Left lung (tissue), 10 donors: ENCODE measurements around the gene C1QTNF12. TPM values are rescaled to one million over a fixed set of nuclear protein-coding genes. Genes with fewer than 3 reads are reported as not detected.

ENCODE experiments used
- ATAC-seq: fragments of 200-7000 bp; cut with Tn5 transposase; one replicate; pipeline ENCODE4 v1.9.1; 2020; ENCODE audit warnings: moderate library complexity
- DNase-seq, 4 donors: peaks; one replicate each; pipeline ENCODE4 v3.0.0-alpha.2; 2013 to 2020
- H3K27ac ChIP-seq, 2 donors: fragments of 200-600 bp; sonication (generic) in 1 of 2; one replicate each; pipeline versions ENCODE4 v1.5.0 to v1.8.0; 2020 to 2021
- H3K27me3 ChIP-seq, 2 donors: fragments of 200-600 bp; sonication (generic) in 1 of 2; one replicate each; pipeline versions ENCODE4 v1.5.0 to v1.8.0; 2020 to 2021
- H3K36me3 ChIP-seq, 2 donors: fragments of 200-600 bp; sonication (generic) in 1 of 2; one replicate each; pipeline versions ENCODE4 v1.5.0 to v1.8.0; 2020 to 2021
- H3K4me1 ChIP-seq, 2 donors: fragments of 200-600 bp; one replicate each; pipeline ENCODE4 v1.8.0; 2021
- H3K4me3 ChIP-seq, 2 donors: fragments of 200-600 bp; sonication (generic) in 1 of 2; one replicate each; pipeline versions ENCODE4 v1.5.0 to v1.8.0; 2020 to 2021; ENCODE audit warnings: mild to moderate bottlenecking in 1 of 2
- H3K9me3 ChIP-seq, 2 donors: fragments of 200-600 bp; sonication (generic) in 1 of 2; one replicate each; pipeline versions ENCODE4 v1.5.0 to v1.8.0; 2020 to 2021
- intact Hi-C, 2 donors: fragments of 100-400 bp; cut with DNase I; formaldehyde crosslinking; loops; one replicate each; pipeline versions ENCODE4 v1.11.2 to v1.14.2; 2022
- polyA plus RNA-seq, 6 donors: library from polyadenylated mRNA; unstranded; fragments of 120-200 nt; gene quantifications; one replicate each; pipeline ENCODE4 v1.2.1, GENCODE V29; 2013; ENCODE audit not compliant: insufficient read length in 6 of 6
- total RNA-seq, 2 donors: library from RNA; stranded (reverse); fragmentation: NEBNext Ultra II Directional; extraction: Animal tissue kit (Norgen Biotek cat#: 25700); gene quantifications; one replicate each; pipeline ENCODE4 v1.2.1, GENCODE V29; 2021
- TF ChIP-seq, protein P1 (sequence below), 2 donors: fragments of 200-600 bp; sonication (generic) in 1 of 2; IDR thresholded peaks; one replicate each; pipeline versions ENCODE4 v1.5.0 to v1.8.0; 2021; ENCODE audit warnings: antibody characterized with exemption in 2 of 2
- donor health status: DM: no; HTN: yes; CAD: no.
- donor health status: DM: no; HTN: no; CAD: no.

The C1QTNF12 gene
- total and polyA plus RNA-seq, 8 donors, result 0.52 to 2.2 (median 0.94) TPM

DNA sequence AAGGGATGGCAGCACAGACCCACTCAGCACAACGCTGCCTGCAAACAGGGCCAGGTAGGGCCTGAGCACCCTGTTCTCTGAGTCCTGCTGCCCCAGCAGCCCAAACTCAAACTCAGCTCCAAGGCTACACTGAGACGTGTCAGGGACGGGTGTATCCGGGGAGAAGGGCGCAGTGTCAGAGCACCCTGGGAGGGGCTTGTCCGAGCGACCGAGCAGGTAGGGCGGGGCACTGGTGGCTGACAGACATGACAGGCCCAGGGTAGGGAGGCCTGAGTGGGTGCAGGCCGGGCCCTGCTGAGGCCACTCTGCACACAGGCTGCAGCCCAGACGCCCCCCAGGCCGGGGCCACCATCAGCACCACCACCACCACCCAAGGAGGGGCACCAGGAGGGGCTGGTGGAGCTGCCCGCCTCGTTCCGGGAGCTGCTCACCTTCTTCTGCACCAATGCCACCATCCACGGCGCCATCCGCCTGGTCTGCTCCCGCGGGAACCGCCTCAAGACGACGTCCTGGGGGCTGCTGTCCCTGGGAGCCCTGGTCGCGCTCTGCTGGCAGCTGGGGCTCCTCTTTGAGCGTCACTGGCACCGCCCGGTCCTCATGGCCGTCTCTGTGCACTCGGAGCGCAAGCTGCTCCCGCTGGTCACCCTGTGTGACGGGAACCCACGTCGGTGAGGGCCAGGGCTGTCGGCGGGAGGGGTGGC is 39.2 kb upstream of the C1QTNF12 start:
- no peak overlapping the region for H3K27ac ChIP-seq
- intact Hi-C loops, result no loop called here
- H3K4me3 ChIP-seq, result no peak overlapping the region
- ATAC-seq (no peak), DNase-seq (peak in 1 of 4 donors; percentile 75)
- H3K27me3 ChIP-seq, result peaks cover 8 to 43% of the 10 kb centered on the region in 2 donors
- no peaks in the 10 kb centered on the region for H3K4me1 ChIP-seq
- no peaks in the 10 kb centered on the region for H3K9me3 ChIP-seq
- no peaks in the 10 kb centered on the region for H3K36me3 ChIP-seq
- TF ChIP-seq, protein P1, sequence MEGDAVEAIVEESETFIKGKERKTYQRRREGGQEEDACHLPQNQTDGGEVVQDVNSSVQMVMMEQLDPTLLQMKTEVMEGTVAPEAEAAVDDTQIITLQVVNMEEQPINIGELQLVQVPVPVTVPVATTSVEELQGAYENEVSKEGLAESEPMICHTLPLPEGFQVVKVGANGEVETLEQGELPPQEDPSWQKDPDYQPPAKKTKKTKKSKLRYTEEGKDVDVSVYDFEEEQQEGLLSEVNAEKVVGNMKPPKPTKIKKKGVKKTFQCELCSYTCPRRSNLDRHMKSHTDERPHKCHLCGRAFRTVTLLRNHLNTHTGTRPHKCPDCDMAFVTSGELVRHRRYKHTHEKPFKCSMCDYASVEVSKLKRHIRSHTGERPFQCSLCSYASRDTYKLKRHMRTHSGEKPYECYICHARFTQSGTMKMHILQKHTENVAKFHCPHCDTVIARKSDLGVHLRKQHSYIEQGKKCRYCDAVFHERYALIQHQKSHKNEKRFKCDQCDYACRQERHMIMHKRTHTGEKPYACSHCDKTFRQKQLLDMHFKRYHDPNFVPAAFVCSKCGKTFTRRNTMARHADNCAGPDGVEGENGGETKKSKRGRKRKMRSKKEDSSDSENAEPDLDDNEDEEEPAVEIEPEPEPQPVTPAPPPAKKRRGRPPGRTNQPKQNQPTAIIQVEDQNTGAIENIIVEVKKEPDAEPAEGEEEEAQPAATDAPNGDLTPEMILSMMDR (IDR thresholded peaks at IDR 0.05), result no peak

DNA sequence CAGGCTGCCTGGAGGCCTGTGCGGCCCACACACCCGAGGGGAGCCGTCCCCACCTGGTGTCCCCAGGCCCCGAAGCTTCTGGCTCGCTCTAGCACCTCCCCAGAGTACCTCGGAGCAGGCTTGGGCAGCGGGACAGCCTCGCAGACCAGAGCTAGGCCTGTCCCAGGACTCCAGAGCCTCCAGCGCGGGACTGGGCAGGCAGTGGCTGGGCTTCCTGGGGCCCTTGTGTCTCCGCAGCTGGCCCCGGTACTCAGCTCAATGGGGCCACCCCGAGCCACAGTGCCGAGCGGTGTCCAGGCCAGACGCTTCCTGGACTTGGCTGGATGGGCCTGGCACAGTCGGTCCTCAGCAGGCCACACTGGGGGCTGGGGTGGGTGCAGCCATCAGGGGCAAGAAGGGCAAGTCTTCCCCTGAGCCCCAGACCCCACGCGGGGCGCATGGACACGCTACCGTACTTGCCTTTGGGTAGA is 38.6 kb upstream of the C1QTNF12 start:
- no peak overlapping the region for H3K4me3 ChIP-seq
- H3K27ac ChIP-seq, result no peak overlapping the region
- H3K9me3 ChIP-seq, result no peaks in the 10 kb centered on the region
- intact Hi-C loops, result no loop called here
- peak in 1 of 4 donors; percentile 70 for DNase-seq
- H3K4me1 ChIP-seq, result no peaks in the 10 kb centered on the region
- TF ChIP-seq, protein P1 (IDR thresholded peaks at IDR 0.05), result no peak
- no peak for ATAC-seq
- no peaks in the 10 kb centered on the region for H3K36me3 ChIP-seq
- peaks cover 8 to 43% of the 10 kb centered on the region in 2 donors for H3K27me3 ChIP-seq

DNA sequence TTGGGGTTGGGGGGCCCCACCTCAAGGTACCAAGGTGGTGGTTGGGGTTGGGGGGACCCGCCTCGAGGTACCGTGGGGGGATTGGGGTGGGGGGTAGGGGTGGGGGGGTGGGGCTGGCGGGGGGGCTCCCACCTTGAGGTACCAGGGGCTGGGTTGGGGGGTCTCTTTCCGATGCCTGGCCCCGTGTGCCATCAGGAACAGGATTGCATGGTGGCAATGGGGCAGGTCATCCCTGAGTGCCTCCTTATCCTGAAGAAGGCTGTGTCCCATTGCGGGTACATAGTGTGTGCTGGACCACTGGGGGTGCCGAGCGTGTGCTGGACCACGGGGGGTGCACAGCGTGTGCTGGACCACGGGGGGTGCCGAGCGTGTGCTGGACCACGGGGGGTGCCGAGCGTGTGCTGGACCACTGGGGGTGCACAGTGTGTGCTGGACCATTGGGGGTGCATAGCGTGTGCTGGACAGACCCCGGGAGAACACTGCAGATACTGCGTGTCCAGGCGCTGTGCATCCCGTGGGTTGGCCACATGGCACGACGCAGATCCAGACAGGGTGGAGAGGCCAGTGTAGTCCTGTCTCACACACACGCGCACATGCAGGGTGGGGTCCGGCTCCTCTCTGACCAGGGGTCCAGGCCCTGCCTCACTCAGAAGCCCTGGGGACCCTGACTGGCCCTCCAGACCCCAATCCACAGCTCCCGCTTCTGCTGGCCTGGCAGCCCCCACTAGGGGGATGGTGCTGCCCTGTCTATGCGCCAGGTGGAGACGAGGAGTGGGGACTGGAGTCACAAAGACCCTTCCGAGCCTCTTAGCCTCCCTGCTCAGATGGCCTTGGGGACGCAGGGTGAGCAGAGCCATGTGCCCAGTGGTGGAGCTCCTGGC is 37.9 kb upstream of the C1QTNF12 start:
- peaks cover 8 to 43% of the 10 kb centered on the region in 2 donors for H3K27me3 ChIP-seq
- intact Hi-C loops, result no loop called here
- DNase-seq (no peak), ATAC-seq (no peak)
- H3K9me3 ChIP-seq, result no peaks in the 10 kb centered on the region
- no peaks in the 10 kb centered on the region for H3K36me3 ChIP-seq
- no peaks in the 10 kb centered on the region for H3K4me1 ChIP-seq
- H3K27ac ChIP-seq, result no peak overlapping the region
- TF ChIP-seq, protein P1 (IDR thresholded peaks at IDR 0.05), result no peak
- H3K4me3 ChIP-seq, result no peak overlapping the region

DNA sequence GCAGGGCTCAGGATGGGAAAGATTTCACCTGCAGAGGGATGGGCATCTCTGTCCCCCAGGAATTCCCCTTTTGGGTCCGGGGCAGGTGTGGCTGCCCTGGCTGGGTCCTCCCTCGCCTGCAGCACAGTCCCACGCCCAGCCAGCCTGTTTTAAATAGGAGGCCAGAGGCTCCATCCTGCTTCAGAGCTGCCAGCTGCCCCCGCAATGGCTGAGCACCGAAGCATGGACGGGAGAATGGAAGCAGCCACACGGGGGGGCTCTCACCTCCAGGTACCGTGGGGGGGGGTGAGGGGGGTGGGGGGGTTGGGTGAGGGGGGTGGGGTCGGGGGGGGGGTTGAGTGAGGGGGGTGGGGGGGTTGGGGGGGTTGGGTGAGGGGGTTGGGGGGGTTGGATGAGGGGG is 37.3 kb upstream of the C1QTNF12 start:
- intact Hi-C loops, result no loop called here
- Histone ChIP-seq H3K27ac (no peak overlapping the region), H3K36me3 (no peaks in the 10 kb centered on the region), H3K4me3 (no peak overlapping the region), H3K27me3 (peaks cover 8 to 43% of the 10 kb centered on the region in 2 donors), H3K4me1 (no peaks in the 10 kb centered on the region), H3K9me3 (no peaks in the 10 kb centered on the region)
- no peak for DNase-seq
- ATAC-seq, result no peak
- TF ChIP-seq, protein P1 (IDR thresholded peaks at IDR 0.05), result no peak

DNA sequence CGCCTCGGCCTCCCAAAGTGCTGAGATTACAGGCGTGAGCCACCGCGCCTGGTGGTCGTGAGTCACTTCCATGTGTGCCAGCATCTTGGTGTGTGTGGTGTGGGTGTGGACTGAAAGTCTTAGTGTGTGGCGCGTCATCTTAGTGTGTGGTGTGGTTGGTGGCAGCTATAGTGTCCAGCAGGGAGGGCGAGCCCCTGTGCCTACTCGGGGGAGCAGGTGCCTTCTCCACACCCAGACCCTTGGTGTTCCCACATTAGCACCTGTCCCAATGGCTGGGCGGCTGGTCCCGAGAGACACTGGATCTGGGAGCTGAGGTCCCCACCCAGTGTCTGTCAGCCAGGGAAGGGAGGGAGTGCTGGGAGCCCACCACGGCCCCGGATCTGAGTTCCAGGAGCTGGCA is 36.5 kb upstream of the C1QTNF12 start:
- no peaks in the 10 kb centered on the region for H3K36me3 ChIP-seq
- H3K27me3 ChIP-seq, result peaks cover 8 to 43% of the 10 kb centered on the region in 2 donors
- H3K4me3 ChIP-seq, result no peak overlapping the region
- TF ChIP-seq, protein P1 (IDR thresholded peaks at IDR 0.05), result no peak
- H3K4me1 ChIP-seq, result no peaks in the 10 kb centered on the region
- H3K9me3 ChIP-seq, result no peaks in the 10 kb centered on the region
- ATAC-seq (no peak), DNase-seq (no peak)
- intact Hi-C loops, result no loop called here
- no peak overlapping the region for H3K27ac ChIP-seq
